Testis (tissue), 3 donors: ENCODE results near the gene CKAP2L. TPM values are rescaled to one million over a fixed set of nuclear protein-coding genes. Genes with fewer than 3 reads are reported as not detected.
"Not testable (repeated sequence)": the region's sequence is repeated elsewhere in the genome, so short reads cannot be mapped to it uniquely, and the experiment has no call there.

ENCODE experiments used
- DNase-seq: peaks from one replicate; pipeline ENCODE4 v3.0.0-alpha.2; 2019
- H3K27ac ChIP-seq, 2 donors: fragments of 200-600 bp; sonication (generic); one replicate each; pipeline ENCODE4 v1.5.1; 2019
- H3K27me3 ChIP-seq: fragments of 200-600 bp; sonication (generic); one replicate; pipeline ENCODE4 v1.5.1; 2019
- H3K36me3 ChIP-seq: fragments of 200-600 bp; sonication (generic); one replicate; pipeline ENCODE4 v1.5.1; 2017; ENCODE audit warnings: low read depth; ENCODE audit errors: missing control alignments
- H3K4me1 ChIP-seq: fragments of 200-600 bp; sonication (generic); one replicate; pipeline ENCODE4 v1.5.1; 2019
- H3K4me3 ChIP-seq, 2 donors: fragments of 200-600 bp; sonication (generic); one replicate each; pipeline ENCODE4 v1.5.1; 2017 to 2019
- H3K9me3 ChIP-seq: fragments of 200-600 bp; sonication (generic); one replicate; pipeline ENCODE4 v1.5.1; 2017
- CTCF ChIP-seq, 3 experiments: fragments of 450-650 bp in 2 of 3; fragments of 200-600 bp in 1 of 3; sonication (generic) in 1 of 3; IDR thresholded peaks; one replicate each; pipeline ENCODE4 v1.5.1; 2016 to 2019; ENCODE audit warnings: antibody characterized with exemption in 3 of 3, mild to moderate bottlenecking in 2 of 3, moderate library complexity in 1 of 3
- POLR2A ChIP-seq: fragments of 450-650 bp; IDR thresholded peaks from one replicate; pipeline ENCODE4 v1.6.1; 2017; ENCODE audit warnings: antibody characterized with exemption, mild to moderate bottlenecking, moderate library complexity
- WGBS, 2 donors: methylation state at CpG; one replicate each; pipeline ENCODE4 v1.1.5; 2018; 5-methylcytosine and 5-hydroxymethylcytosine counted together
- intact Hi-C: fragments of 100-400 bp; cut with DNase I; formaldehyde crosslinking; loops from one replicate; pipeline ENCODE4 v1.15.1; 2023; ENCODE audit warnings: low total_unique reads
- polyA plus RNA-seq: library from polyadenylated mRNA; stranded (reverse); fragments of 350-450 nt; fragmentation: Illumina TruSeq; extraction: RNeasy Lipid Tissue Mini Kit (QIAGEN cat#74804); gene quantifications from one replicate; pipeline ENCODE4 v1.2.3, GENCODE V29; 2014; ENCODE audit warnings: low read depth, low replicate concordance; ENCODE audit not compliant: insufficient read depth
- total RNA-seq, 2 donors: library from RNA; depleted of rRNA; stranded (reverse); fragments of >200 nt; gene quantifications; one replicate each; pipeline ENCODE4 v1.2.3, GENCODE V29; 2016

CKAP2L gene
- total and polyA plus RNA-seq, 3 donors from 2014 or later, result 7.1 to 11.0 (median 9.5) TPM

GRCh38 chr2:112708968-112709367 lies 55.4 kb downstream of the CKAP2L start:
- Histone ChIP-seq H3K4me1 (peaks cover 7% of the 10 kb centered on the region), H3K27ac (no peak overlapping the region), H3K9me3 (no peaks in the 10 kb centered on the region), H3K27me3 (no peaks in the 10 kb centered on the region), H3K36me3 (no peaks in the 10 kb centered on the region), H3K4me3 (no peak overlapping the region)
- intact Hi-C loops, result no loop called here
- no peak for TF ChIP-seq CTCF (IDR thresholded peaks at IDR 0.05)
- TF ChIP-seq POLR2A, result no peak
- DNase-seq, result no peak
- WGBS, 2 donors, result 71 to 79% methylated on average over 10 of the region's 10 CpGs

- 84 to 91% methylated on average over 9 of the region's 9 CpGs for WGBS, 2 donors
Measured at GRCh38 chr2:112706947-112707346, 57.5 kb downstream of the CKAP2L start.

GRCh38 chr2:112706170-112706664 lies 58.2 kb downstream of the CKAP2L start:
- 46 to 58% methylated on average over 5 of the region's 5 CpGs for WGBS, 2 donors

More at GRCh38 chr2:112706947-112707346, 57.5 kb downstream of the CKAP2L start:
- H3K4me1 ChIP-seq, intact Hi-C loops, H3K9me3 ChIP-seq, H3K27ac ChIP-seq, H3K36me3 ChIP-seq, H3K4me3 ChIP-seq, H3K27me3 ChIP-seq, DNase-seq: not testable (repeated sequence)

GRCh38 chr2:112705575-112705974 lies 58.8 kb downstream of the CKAP2L start:
- Histone ChIP-seq H3K27ac (no peak overlapping the region), H3K9me3 (no peaks in the 10 kb centered on the region), H3K36me3 (no peaks in the 10 kb centered on the region), H3K4me1 (no peaks in the 10 kb centered on the region), H3K27me3 (no peaks in the 10 kb centered on the region), H3K4me3 (no peak overlapping the region)
- intact Hi-C loops, result no loop called here
- DNase-seq, result no peak
- no peak for TF ChIP-seq CTCF (IDR thresholded peaks at IDR 0.05)
- no peak for TF ChIP-seq POLR2A
- 88 to 89% methylated on average over 4 of the region's 4 CpGs for WGBS, 2 donors

More at GRCh38 chr2:112706170-112706664, 58.2 kb downstream of the CKAP2L start:
- H3K27ac ChIP-seq, result no peak overlapping the region
- intact Hi-C loops, result no loop called here
- no peaks in the 10 kb centered on the region for H3K4me1 ChIP-seq
- H3K9me3 ChIP-seq, result no peaks in the 10 kb centered on the region
- no peaks in the 10 kb centered on the region for H3K36me3 ChIP-seq
- no peak for DNase-seq
- H3K27me3 ChIP-seq, result no peaks in the 10 kb centered on the region
- TF ChIP-seq CTCF (IDR thresholded peaks at IDR 0.05), result no peak
- TF ChIP-seq POLR2A, result no peak
- H3K4me3 ChIP-seq, result no peak overlapping the region

- Histone ChIP-seq H3K27ac (no peak overlapping the region), H3K36me3 (no peaks in the 10 kb centered on the region), H3K27me3 (no peaks in the 10 kb centered on the region), H3K4me1 (no peaks in the 10 kb centered on the region), H3K4me3 (no peak overlapping the region), H3K9me3 (no peaks in the 10 kb centered on the region)
- no peak for DNase-seq
- intact Hi-C loops, result no loop called here
- WGBS, 2 donors, result 36 to 70% methylated on average over 2 of the region's 2 CpGs
- no peak for TF ChIP-seq CTCF (IDR thresholded peaks at IDR 0.05)
- no peak for TF ChIP-seq POLR2A
Measured at GRCh38 chr2:112703684-112704083, 60.7 kb downstream of the CKAP2L start.
